HG03565 (cell line): Measurements from ENCODE around the gene SLU7.

Source experiments
- ATAC-seq: cut with Tn5 transposase; IDR thresholded peaks from one replicate; pipeline ENCODE4 v1.9.1; 2021; ENCODE audit warnings: mild to moderate bottlenecking, moderate library complexity; ENCODE audit not compliant: unreplicated experiment

Gene SLU7

DNA sequence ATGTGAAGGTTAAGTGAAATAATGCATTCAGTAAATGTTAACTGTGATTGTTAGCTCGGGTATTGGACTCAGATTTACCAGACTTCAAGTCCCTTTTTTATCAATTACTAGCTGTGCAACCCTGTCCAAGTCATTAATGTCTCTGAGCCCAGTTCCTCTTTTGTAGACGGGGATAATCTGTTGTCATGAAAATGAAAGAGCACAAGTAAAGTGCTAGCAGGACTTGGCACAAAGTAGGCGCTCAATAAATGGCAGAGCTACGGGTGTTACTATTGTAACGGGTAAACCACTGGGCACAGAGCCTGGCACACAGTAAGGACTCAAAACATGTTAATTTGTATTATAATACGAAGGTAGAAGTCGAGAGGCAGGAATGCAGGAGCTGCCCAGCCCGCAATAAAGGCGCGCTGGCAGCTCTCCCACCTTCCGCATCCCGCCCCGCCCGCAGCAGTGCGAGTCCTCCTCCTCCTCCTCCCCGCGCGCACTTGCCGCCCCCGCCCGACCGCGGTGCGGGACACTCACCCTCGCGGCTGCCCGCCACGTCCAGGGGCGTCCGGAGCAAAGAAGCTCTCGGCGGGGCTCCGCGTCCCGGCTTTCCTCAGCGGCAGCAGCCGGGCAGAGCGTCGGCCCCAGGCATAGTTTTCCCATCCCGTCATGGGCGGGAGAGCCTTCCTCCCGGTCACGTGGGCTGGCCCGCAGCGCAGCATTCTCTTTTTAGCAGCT is 48.7 kb downstream of the SLU7 start, which contains the start of gene C1QTNF2:
Gene C1QTNF2 (minus strand): TSS at position 637 of the 723 bp plus-strand sequence. CDS start 15,615 bp downstream, outside the sequence.
- no peak for ATAC-seq

DNA sequence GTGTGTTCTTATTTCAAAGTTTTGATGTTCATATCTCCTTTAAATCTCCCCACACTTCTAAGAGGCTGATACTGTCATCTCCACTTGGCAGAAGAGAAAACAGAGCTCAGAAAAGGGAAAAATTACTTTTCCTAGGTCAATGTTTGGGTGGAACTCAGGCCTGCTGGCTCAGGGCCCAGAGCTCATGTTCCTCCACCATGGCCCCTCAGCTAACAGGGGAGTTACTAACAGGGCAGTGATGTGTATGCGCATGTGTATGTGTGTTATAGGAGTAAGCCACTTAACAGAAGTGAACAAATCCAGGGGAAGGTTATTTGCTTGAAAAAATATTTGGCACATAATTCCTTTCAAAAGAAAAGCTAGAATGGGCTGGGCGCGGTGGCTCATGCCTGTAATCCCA is 51.0 kb downstream of the SLU7 start:
- ATAC-seq = no peak

DNA sequence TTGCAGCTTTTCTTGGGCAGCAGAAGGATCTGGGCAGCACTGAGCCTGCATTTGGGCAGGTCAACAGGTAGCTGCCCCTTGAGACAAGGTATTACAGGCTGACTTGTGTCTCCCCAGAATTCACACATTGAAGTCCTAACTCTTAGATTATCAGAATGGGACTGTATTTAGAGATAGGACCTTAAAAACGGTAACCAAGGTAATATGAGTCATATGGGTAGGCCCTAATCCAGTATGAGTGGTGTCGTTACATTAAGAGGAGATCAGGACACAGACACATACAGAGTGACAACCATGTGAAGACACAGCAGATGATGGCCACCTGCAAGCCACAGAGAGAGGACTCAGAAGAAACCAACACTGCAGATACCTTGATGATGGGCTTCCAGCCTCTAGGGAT is 51.6 kb downstream of the SLU7 start:
- no peak for ATAC-seq

DNA sequence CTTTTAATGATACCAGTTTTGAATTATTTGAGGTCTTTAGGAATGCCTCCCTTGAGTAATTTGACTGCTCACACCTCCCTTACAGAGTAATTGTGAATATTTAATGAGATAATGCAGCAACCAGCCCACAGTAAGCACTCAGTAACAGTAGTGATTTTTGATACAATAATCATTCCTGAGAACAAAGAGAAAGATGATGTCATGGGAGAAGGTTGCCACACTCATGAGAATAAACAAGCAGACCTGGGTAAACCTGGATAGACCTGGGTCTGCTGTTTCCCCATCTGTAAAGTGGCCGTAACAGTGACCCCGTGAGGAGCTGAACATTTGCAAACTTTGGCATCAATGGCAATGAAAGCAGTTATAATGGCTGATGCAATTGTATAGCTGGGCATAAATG is 52.7 kb downstream of the SLU7 start:
- ATAC-seq = no peak

DNA sequence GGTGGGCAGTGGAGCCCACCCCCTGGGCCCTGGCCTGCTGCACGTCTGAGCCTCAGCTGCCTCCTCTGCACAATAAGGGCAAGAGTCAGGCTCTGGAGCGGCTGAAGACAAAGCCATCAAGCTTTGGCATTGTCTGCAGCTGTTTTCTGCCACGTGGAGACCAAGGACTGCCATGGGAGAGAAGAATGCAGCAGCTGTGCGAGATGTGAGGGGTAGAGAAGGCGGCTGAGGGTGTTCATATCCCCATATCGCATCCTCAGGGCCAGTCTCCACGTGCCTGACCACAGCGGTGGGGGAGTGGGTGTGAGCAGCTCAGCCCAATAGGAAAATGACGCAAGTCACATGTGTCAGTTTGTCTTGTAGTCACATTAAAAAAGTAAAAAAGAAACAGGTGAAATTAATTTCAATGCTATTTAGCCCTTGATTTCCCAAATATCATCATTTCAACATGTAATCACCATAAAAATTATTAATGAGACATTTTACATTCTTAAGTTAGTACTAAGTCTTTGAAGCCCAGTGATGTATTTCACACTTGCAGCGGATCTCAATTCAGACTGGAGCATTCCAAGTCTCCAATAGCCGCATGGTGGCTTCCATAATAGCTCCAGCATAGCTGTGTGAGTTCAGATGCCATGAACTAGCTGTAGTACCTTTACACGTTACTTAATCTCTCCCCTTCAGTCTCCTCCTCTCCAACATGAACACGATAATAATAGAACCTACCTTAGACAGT is 55.1 kb downstream of the SLU7 start:
- no peak for ATAC-seq

DNA sequence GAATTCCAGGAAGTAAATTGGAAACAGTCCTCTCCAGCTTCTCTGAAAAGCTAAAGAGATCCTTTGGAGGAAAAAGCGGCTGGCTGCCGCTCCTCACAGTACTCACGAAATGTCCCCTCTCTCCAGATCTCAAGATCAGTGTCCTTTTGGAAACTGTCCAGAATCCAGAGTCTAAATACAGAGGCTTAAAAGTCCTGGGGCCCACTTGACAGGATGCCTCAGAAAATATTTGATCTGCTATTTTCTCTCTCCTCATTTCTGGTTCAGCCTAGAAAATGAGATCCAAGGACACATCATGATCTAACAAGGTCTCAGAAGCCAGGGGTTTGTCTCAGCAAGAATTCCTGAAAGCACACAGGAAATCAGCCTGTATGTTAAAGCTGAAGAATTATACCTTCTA is 55.7 kb downstream of the SLU7 start:
- no peak for ATAC-seq

DNA sequence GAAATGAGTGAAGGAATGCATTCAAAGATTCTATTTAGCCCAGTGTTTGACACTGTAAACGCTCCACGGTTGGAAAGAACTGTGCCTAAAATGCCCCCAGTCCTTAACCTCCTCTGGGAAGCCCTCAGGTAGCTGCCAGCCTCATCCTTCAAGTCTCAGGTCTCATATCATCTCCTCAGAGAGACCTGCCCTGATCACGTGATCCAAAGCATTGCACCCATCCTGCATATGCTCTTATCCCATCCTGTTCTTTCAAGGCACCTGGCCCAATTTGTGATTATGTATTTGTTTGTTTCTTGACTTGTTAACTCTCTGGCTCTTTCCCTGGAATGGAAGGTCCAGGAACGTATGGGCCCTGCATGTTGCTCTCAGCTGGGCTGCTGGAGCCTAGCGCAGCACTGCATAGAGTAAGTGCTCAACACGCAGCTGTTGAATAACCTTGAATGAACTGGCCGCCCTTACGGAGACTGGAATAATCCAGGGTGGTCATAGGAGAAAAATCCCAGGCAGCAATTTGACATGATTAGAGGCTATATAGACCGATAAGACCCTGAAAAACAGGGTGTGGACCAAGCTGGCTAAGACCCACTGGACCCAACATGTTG is 57.2 kb downstream of the SLU7 start:
- ATAC-seq = no peak

DNA sequence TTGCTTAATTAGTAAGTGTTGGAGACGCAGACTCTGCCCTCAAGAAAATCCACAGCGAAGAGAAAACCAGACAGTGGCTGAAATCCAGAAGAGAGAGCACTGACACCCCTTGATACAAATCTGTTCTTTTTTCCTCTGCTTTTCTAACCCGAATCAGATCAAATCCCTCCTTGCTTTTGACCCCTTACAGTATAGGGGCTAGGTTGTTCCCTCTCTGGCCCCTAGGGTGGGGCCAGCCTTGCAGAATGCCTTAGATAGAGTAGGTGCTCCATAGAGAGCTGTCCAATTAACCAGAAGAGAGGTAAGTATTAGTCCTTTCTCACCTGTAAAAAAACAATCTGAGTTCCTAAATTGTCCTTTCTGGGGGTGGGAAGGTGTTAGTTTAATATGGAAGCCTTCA is 58.6 kb downstream of the SLU7 start:
- no peak for ATAC-seq

DNA sequence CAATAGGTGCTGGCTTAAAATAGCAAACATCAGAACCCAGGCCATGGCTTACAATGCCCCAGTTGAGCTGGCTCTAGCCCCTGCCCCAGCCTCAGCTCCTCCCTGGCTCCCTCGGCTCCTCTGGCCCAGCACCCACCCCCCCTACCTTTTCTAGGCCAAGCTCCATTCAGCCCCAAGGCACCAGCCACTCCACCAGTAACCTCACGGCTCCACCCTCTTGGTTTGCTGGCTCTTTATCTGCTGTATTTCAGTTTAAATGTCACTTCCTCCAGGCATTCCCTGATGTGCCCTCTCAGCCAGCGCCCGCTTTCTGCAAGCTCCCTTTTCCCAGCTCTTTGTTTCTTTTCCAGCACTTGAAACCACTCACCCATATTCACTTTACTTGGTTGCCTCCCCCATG is 59.1 kb downstream of the SLU7 start:
- no peak for ATAC-seq

DNA sequence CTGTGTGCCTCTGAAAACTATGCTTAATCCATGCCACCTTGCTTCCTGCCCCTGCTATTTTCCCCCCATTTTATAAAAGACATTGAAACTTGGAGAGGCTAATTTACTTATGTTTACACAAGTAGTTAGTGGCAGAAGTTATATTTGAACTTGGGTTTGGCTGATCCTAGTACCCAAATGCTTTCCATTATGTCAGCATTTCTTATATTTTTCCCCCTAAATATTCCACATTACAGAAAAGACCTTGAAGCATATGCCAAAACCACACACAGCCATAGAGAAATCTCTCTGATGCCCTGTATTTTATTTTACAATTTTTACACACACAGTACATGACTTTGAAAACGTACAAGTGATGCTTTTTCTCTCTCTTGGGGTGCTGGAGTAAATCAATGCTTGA is 59.6 kb downstream of the SLU7 start:
- ATAC-seq = no peak

DNA sequence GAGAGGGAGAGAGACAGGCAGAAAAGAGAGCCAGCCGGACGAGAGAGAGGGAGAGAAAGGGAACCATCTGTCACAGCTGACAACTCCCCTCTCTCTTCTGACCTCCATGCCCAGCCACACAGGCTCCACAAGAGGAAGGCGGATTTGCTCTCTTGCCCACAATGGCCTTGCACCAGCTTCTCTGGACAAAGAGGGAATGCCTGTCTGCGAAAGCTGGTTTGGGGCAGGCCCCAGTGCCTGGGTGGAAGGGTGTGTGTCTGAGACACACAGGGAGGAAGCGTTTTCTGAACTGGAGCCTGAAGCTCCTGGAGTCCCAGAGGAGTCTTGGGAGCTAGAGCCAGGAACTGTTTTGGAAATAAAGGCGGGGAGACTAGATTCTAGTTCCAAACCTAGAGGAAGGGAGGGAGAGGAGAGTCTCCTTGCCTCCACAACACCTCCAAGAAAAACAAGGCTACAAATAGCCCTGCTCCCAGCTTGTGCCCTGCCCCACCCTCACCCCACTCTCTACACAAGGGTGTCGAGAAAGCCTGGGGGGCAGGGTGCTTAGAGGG is 60.9 kb downstream of the SLU7 start:
- no peak for ATAC-seq

DNA sequence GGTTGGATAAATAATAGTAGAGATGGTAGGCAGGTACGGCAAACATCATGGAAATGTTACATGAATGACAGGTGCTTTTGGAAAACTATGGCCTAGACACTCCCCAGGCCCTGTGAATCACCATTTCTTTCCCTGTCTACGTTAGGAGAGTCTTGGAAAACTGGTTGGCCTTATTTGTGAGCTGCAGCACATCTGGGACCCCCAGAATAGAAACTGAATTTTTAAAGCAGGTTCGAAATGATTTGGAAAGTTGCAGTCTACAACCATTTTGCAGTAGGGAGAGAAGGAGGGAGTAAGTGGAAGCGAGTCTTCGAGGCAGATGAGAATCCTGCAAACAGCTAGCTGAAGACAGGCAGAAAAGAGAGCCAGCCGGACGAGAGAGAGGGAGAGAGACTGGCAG is 61.5 kb downstream of the SLU7 start:
- ATAC-seq = no peak

DNA sequence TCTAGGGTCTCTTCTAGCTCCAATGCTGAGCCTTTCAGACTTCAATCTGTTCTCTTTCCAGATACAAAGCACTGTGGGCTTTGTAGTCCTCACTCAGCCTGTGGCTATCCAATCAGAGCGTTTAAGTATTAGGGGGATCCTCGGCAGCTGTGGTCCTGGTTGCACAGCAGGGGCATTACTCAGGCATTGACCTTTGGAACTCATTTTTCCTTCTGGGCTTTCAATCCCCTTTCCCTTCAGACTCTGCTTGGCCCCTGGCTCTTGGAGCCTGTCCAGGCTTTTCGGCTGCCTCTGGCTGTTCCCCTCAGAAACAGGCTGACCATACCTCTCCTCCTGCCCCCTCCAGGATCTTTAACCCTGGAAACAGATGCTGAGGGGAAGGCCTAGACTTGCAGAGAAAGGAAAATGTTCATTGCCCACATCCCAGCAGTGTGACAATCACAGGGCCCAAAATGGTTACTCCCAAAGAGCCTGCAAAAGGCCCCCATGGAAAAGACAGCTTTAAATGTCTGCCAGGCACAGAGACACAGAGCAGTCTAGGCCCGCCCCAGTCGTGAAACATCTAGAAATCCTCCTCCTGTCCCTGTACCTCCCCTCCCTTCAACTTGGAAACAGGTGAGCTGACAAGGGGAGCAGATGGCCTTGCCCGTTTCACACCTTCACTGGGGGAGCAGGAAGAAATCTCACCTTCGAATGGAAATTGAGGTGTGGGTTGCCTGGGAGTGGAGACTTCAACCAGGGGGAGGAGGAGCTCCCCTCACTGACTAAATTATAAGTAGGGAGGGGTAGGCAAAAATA is 62.1 kb downstream of the SLU7 start:
- no peak for ATAC-seq

DNA sequence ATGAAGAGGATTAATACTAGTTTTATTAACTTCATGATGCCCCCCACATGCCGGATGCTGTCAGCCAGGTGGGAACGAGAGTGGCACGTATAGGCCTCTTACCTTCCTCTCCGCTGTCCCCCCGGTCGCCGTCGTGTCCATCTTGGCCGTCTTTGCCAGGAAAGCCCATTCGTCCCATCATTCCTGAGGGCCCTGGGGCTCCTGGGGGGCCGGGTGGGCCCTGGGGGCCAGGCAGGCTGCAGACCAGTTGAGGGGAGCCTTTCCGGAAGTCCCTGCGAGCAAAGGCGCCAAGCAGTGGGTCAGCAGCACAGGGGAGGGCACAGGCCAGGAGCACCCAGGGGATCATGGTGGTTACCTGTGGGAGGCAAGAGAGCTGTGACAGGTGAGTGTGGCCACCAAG is 64.2 kb downstream of the SLU7 start:
- no peak for ATAC-seq

DNA sequence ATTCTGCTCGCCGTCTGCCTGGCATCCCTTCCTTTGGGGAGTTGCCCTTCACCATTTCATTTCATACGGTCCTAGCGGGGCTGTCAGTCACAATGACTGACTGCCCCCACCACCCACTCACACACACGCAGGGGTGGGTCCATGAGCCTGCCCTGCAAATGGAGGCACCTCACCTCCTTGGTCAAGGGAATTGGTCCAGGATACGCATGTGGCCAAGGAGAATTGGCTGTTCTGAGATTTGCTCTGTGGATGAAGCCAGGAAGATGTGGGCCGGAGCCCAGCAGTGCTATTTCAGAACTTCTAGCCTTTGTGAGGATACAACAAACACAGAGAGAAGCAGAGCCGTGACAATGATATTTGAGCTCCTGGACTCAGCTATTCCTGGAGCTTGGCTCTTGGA is 65.5 kb downstream of the SLU7 start:
- no peak for ATAC-seq

DNA sequence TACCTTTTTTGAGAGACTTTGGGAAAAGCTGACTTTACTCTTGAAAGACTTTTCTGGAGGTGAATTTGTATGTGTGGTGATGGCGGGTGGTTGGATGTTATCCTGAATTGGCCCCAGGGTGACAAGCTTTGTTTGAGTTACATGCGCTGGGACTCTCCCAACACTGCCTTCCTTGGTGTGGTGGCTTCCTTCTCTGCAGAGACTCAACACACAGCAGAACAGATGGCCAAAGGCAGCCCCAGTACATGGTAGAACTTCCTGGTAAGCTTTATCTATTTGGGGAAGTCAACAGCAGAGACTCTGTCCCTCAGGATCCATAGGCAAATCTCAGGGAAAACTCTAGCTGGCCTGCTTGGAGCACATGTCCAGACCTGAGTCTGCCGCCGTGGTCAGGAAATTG is 66.6 kb downstream of the SLU7 start:
- no peak for ATAC-seq
